ENCODE results near the gene CYP4Z1. TPM values are rescaled to one million over a fixed set of nuclear protein-coding genes. Genes with fewer than 3 reads are reported as not detected.
"Not testable (repeated sequence)": the region's sequence is repeated elsewhere in the genome, so short reads cannot be mapped to it uniquely, and the experiment has no call there.

Gene CYP4Z1
- total RNA-seq, 4 donors from 2014 or later: 0.39 to 1.7 (median 1.4) TPM

DNA sequence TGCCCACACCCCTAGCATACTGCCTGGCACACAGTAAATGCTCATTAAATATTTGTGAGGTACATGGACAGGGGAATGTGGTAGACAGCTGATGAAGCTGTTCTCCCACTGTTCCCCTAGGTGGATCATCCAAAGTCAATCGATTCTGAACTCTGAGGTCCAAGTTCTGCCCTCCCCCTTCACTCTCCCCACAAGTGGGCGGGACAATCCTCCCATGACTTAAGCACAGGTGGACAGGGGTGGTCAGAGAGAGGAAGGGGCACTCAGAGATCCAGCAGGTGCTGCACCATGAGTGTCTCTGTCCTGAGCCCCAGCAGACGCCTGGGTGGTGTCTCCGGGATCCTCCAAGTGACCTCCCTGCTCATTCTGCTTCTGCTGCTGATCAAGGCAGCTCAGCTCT is 70.2 kb downstream of the CYP4Z1 start, which contains the start of gene CYP4A22:
TSS of gene CYP4A22 (plus strand) at position 244 of the 400 bp plus-strand sequence. CDS start at position 289, 45 bp downstream.
- Histone ChIP-seq H3K27me3 (no peaks in the 10 kb centered on the region), H3K4me3 (replicated peaks in 1 of 3) (no peak within 1 kb of the TSS), H3K27ac (no peak within 1 kb of the TSS), H3K9me3 (no peaks in the 10 kb centered on the region), H3K4me1 (no peaks in the 10 kb centered on the region), H3K36me3 (no peaks in the 10 kb centered on the region)
- TF ChIP-seq POLR2A (IDR thresholded peaks at IDR 0.05): no peak
- TF ChIP-seq, protein P1, sequence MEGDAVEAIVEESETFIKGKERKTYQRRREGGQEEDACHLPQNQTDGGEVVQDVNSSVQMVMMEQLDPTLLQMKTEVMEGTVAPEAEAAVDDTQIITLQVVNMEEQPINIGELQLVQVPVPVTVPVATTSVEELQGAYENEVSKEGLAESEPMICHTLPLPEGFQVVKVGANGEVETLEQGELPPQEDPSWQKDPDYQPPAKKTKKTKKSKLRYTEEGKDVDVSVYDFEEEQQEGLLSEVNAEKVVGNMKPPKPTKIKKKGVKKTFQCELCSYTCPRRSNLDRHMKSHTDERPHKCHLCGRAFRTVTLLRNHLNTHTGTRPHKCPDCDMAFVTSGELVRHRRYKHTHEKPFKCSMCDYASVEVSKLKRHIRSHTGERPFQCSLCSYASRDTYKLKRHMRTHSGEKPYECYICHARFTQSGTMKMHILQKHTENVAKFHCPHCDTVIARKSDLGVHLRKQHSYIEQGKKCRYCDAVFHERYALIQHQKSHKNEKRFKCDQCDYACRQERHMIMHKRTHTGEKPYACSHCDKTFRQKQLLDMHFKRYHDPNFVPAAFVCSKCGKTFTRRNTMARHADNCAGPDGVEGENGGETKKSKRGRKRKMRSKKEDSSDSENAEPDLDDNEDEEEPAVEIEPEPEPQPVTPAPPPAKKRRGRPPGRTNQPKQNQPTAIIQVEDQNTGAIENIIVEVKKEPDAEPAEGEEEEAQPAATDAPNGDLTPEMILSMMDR (IDR thresholded peaks at IDR 0.05): no peak
- intact Hi-C loops (cut with DNase I): no loop called here
- WGBS, 2 donors: 57 to 95% methylated on average over 3 to 4 of the region's 4 CpGs
- DNase-seq: no peak

DNA sequence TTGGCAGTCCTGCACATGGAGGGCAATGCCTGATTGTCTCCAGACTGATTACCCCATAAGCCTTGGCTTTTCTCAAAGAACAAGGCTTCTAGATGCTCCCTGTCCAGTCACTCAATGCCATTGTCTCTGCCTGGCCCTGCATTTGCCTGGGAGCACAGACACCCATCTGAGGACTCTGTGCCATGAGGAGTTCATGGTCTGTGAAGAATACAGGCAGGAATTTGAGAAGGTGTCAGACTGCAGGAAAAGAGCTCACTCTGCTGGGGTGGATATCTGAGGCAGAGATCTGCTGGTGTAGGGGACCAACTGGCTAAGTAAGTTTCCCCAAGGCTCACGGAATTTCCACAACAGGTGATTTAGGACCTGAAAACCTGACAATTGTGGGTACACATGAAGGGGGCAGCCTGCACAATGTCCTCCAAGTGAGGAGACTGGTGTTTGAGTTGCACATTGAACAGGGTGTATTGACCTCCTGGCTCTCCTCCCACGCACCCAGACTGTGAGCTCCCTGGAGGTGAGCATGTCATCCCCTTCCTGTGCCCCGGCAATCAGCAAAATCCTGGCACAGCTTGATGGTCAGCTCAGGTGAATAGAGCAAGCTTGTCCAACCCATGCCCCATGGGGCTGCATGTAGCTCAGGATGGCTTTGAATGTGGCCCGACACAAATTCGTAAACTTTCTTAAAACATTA is 71.0 kb downstream of the CYP4Z1 start:
- WGBS, 2 donors: 87 to 89% methylated on average over 5 of the region's 5 CpGs
- DNase-seq: no peak
- TF ChIP-seq, protein P1 (IDR thresholded peaks at IDR 0.05): no peak
- no peak for TF ChIP-seq POLR2A (IDR thresholded peaks at IDR 0.05)
- H3K4me3 ChIP-seq (replicated peaks in 1 of 3): no peak overlapping the region
- H3K27ac ChIP-seq: no peak overlapping the region
- no peaks in the 10 kb centered on the region for H3K9me3 ChIP-seq
- H3K27me3 ChIP-seq: no peaks in the 10 kb centered on the region
- no peaks in the 10 kb centered on the region for H3K36me3 ChIP-seq
- H3K4me1 ChIP-seq: no peaks in the 10 kb centered on the region
- intact Hi-C loops (cut with DNase I): no loop called here

DNA sequence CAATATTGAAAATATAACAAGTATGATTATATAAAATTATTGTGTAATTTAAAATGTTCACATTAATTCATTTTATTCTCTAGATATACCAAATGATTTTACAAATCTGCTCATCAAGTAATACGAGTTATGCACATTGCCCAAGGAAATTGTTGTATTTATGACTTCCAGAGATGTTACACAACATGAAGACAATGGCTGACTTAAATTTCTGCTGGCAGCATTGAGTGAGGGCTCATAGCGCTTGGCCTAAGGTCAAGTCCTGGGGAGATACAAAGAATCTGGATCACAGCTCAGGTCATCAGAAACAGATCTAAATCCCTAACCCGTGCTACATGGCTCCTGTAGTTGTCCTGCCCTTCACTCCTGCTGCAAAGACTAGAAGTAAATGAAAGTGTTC is 73.3 kb downstream of the CYP4Z1 start:
- H3K27ac ChIP-seq; H3K27me3 ChIP-seq; DNase-seq; intact Hi-C loops (cut with DNase I); H3K9me3 ChIP-seq; H3K4me3 ChIP-seq (replicated peaks in 1 of 3); H3K4me1 ChIP-seq; H3K36me3 ChIP-seq: not testable (repeated sequence)
- WGBS, 2 donors: 81 to 85% methylated on average over 3 of the region's 3 CpGs

DNA sequence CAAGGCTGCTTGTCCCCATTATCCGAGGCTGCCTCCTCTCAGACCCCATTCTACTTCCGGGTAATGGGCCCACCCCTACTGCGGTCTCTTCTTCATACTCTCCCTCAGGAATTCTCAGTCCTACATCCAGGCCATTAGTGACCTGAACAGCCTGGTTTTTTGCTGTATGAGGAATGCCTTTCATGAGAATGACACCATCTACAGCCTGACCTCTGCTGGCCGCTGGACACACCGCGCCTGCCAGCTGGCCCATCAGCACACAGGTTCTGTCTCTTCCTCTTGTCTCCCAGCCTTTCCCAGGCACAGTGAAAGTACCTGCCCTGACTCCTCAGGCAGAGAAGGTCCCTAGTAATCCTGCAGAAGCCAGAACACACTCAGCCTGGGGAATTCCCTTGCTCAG is 76.6 kb downstream of the CYP4Z1 start:
- H3K9me3 ChIP-seq; H3K4me1 ChIP-seq; intact Hi-C loops (cut with DNase I); H3K27ac ChIP-seq; H3K27me3 ChIP-seq; H3K4me3 ChIP-seq (replicated peaks in 1 of 3); H3K36me3 ChIP-seq: not testable (repeated sequence)
- TF ChIP-seq, protein P1 (IDR thresholded peaks at IDR 0.05): peak in 1 of 6 experiments; percentile 20
- DNase-seq: peak in 1 of 2 donors; percentile 2
- 43 to 60% methylated on average over 6 of the region's 6 CpGs for WGBS, 2 donors

DNA sequence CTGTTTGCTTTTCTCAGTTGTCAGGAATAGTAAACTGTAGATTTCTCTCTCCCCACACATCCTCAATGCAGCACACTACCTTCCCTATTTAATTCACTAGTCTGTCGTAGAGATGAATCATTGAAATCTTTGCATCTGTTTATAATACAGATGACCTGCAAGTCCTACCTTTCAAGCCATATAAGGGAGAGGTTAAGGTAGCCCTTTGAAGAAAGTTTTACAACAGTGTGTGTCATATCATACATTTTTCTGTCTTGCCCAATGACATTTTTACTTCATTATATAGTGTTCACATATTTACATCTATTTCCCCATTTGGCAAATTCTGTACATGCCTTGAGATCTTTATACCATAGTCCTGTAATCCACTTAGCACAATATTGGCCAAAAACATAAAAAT is 79.5 kb downstream of the CYP4Z1 start:
- H3K27ac ChIP-seq; H3K9me3 ChIP-seq; H3K4me1 ChIP-seq; H3K4me3 ChIP-seq (replicated peaks in 1 of 3); DNase-seq; H3K27me3 ChIP-seq; intact Hi-C loops (cut with DNase I); H3K36me3 ChIP-seq: not testable (repeated sequence)
- 33 to 42% methylated on average over 1 of the region's 1 CpG for WGBS, 2 donors

DNA sequence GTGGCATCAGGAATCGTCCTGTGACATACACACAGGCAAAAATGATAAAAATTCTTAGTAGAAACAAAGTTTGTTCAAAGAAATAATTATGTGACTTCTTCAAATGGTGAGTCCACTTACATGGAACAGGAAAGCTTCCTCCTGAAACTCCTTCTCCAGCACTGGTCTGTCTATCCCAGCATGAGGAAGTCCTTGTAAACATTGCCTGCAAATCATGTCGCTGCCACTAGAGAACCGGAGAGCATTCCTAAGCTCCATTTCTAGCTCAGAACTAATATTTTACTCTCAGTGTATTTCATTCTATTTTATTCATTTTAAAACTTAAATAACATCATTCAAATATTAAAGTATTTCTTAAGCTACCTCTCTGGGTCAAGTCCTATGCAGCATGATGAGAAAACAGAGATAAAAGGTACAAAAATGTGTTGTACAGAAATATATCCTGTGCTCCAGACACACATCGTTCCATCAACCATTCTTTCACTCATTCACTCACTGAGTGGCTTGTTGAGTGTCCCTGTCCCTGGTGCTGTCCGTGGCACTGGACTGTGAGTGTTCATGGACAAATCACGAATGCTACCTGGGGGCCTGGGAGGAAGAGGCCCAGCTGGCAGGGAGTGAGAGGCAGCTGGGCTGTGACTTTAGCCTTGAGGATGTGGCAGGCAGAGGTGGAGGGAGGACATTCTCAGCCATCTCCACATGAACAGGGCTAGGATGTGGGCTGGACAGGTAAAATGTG is 80.2 kb downstream of the CYP4Z1 start:
- Histone ChIP-seq H3K9me3 (no peaks in the 10 kb centered on the region), H3K27ac (no peak overlapping the region), H3K4me3 (replicated peaks in 1 of 3) (no peak overlapping the region), H3K27me3 (no peaks in the 10 kb centered on the region), H3K36me3 (no peaks in the 10 kb centered on the region), H3K4me1 (no peaks in the 10 kb centered on the region)
- TF ChIP-seq, protein P1 (IDR thresholded peaks at IDR 0.05): no peak
- TF ChIP-seq POLR2A (IDR thresholded peaks at IDR 0.05): no peak
- 29 to 35% methylated on average over 6 of the region's 6 CpGs for WGBS, 2 donors
- intact Hi-C loops (cut with DNase I): no loop called here
- no peak for DNase-seq

DNA sequence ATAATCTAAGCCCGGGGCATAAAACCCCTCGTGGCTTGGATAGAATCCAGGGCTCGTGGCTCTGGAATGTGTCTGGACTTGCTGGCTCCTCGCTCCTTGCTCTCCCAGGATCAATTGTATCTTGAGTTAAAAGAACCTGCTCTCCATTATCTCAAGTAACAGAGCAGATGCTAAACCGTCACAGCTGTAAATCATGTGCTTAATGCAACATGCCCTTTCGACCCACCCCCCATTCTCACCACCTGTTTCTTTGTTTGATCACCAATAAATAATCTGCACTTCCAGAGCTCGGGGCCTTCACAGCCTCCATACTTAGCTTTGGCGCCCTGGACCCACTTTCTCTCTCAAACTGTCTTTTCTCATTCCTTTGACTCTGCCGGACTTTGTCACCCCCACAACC is 82.1 kb downstream of the CYP4Z1 start:
- H3K36me3 ChIP-seq; H3K27ac ChIP-seq; H3K4me3 ChIP-seq (replicated peaks in 1 of 3); DNase-seq; intact Hi-C loops (cut with DNase I); H3K27me3 ChIP-seq; H3K9me3 ChIP-seq; H3K4me1 ChIP-seq: not testable (repeated sequence)
- WGBS, 2 donors: 50 to 51% methylated on average over 9 of the region's 9 CpGs

DNA sequence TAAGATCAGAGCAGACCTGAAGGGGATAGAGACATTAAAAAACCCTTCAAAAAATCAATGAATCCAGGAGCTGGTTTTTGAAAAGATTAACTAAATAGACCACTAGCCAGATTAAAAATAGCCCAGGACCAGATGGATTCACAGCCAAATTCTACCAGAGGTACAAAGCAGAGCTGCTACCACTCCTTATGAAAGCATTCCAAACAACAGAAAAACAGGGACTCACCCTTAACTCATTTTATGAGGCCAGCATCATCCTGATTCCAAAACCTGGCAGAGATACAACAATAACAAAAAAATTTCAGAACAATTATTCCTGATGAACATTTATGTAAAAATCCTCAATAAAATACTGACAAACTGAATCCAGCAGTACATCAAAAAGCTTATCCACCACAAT is 89.4 kb downstream of the CYP4Z1 start:
- H3K4me3 ChIP-seq (replicated peaks in 1 of 3); H3K27me3 ChIP-seq; H3K4me1 ChIP-seq; DNase-seq; H3K27ac ChIP-seq; intact Hi-C loops (cut with DNase I); H3K36me3 ChIP-seq; H3K9me3 ChIP-seq: not testable (repeated sequence)

DNA sequence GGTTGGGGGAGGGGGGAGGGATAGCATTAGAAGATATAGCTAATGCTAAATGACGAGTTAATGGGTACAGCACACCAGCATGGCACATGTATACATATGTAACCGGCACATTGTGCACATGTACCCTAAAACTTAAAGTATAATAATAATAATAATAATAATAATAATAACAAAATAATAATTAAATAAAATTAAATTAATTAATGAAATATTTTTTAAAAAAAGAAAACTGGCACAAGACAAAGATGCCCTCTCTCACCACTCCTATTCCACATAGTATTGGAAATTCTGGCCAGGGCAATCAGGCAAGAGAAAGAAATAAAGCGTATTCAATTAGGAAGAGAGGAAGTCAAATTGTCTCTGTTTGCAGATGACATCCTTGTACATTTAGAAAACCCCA is 90.9 kb downstream of the CYP4Z1 start:
- H3K36me3 ChIP-seq; H3K27me3 ChIP-seq; H3K27ac ChIP-seq; H3K4me1 ChIP-seq; intact Hi-C loops (cut with DNase I); H3K4me3 ChIP-seq (replicated peaks in 1 of 3); H3K9me3 ChIP-seq; DNase-seq: not testable (repeated sequence)
- WGBS, 2 donors: 91 to 94% methylated on average over 3 of the region's 3 CpGs
